Transverse colon (tissue), 4 donors: Measurements from ENCODE around the gene PLD3. TPM values are rescaled to one million over a fixed set of nuclear protein-coding genes. Genes with fewer than 3 reads are reported as not detected.

Experiments
- DNase-seq: peaks from one replicate; pipeline ENCODE4 v3.0.0-alpha.2; 2019
- H3K27ac ChIP-seq, 4 donors: fragments of 200-600 bp; sonication (generic); 2 replicates each; pipeline ENCODE4 v1.5.1; 2016 to 2018; ENCODE audit warnings: inconsistent platforms in 4 of 4
- H3K27me3 ChIP-seq: fragments of 200-600 bp; sonication (generic); 2 replicates; pipeline ENCODE4 v1.5.1; 2017; ENCODE audit warnings: inconsistent platforms
- H3K36me3 ChIP-seq, 4 donors: fragments of 200-600 bp; sonication (generic); 2 replicates each; pipeline ENCODE4 v1.5.1; 2017 to 2019; ENCODE audit warnings: inconsistent platforms in 4 of 4
- H3K4me1 ChIP-seq, 4 donors: fragments of 200-600 bp; sonication (generic); 2 replicates each; pipeline ENCODE4 v1.5.1; 2017 to 2020; ENCODE audit warnings: inconsistent platforms in 4 of 4
- H3K4me3 ChIP-seq, 4 donors: fragments of 200-600 bp; sonication (generic); 1 replicate in 1 of 4; 2 replicates in 3 of 4; pipeline versions ENCODE4 v1.5.1 to v1.6.1; 2017 to 2019; ENCODE audit warnings: inconsistent platforms in 4 of 4
- H3K9me3 ChIP-seq, 2 donors: fragments of 200-600 bp; sonication (generic); 2 replicates each; pipeline ENCODE4 v1.5.1; 2017 to 2019; ENCODE audit warnings: inconsistent platforms in 2 of 2
- CTCF ChIP-seq, 5 experiments: fragments of 200-600 bp in 3 of 5; fragments of 450-650 bp in 2 of 5; sonication (generic) in 3 of 5; IDR thresholded peaks; 1 replicate in 2 of 5; 2 replicates in 3 of 5; pipeline ENCODE4 v1.5.1; 2016 to 2017; ENCODE audit warnings: antibody characterized with exemption in 5 of 5, inconsistent platforms in 3 of 5, mild to moderate bottlenecking in 2 of 5, moderate library complexity in 1 of 5
- EP300 ChIP-seq: sonication (generic); formaldehyde crosslinking; IDR thresholded peaks from one replicate; pipeline ENCODE4 v1.6.1; 2017; ENCODE audit warnings: antibody characterized with exemption, low read depth
- POLR2A ChIP-seq: fragments of 450-650 bp; IDR thresholded peaks from one replicate; pipeline ENCODE4 v1.6.1; 2016; ENCODE audit warnings: antibody characterized with exemption, mild to moderate bottlenecking, moderate library complexity
- POLR2AphosphoS5 ChIP-seq, 3 donors: sonication (generic); formaldehyde crosslinking; IDR thresholded peaks; one replicate each; pipeline ENCODE4 v1.6.1; 2016; ENCODE audit warnings: antibody characterized with exemption in 3 of 3
- WGBS, 2 donors: methylation state at CpG; one replicate each; pipeline ENCODE4 v1.1.5; 2018; ENCODE audit warnings: low coverage in 1 of 2; 5-methylcytosine and 5-hydroxymethylcytosine counted together
- in situ Hi-C, 4 donors: fragments of 200-750 bp; cut with MboI; loops; one replicate each; pipeline versions ENCODE4 v1.15.0 to v1.15.1; 2017; ENCODE audit warnings: low sequenced_read_pairs in 3 of 4, low pct_ligation_motif_present in 1 of 4, low pct_unique_long_range_greater_than_20kb in 1 of 4
- intact Hi-C: fragments of 100-400 bp; cut with DNase I; formaldehyde crosslinking; loops from one replicate; pipeline ENCODE4 v1.15.1; 2023; ENCODE audit warnings: low total_unique reads
- total RNA-seq, 4 donors: library from RNA; depleted of rRNA; stranded (reverse); fragments of >200 nt; gene quantifications; one replicate each; pipeline ENCODE4 v1.1.0, GENCODE V29; 2016

The PLD3 gene
- total RNA-seq, 4 donors from 2014 or later, result 91.6 to 322 (median 179) TPM

DNA sequence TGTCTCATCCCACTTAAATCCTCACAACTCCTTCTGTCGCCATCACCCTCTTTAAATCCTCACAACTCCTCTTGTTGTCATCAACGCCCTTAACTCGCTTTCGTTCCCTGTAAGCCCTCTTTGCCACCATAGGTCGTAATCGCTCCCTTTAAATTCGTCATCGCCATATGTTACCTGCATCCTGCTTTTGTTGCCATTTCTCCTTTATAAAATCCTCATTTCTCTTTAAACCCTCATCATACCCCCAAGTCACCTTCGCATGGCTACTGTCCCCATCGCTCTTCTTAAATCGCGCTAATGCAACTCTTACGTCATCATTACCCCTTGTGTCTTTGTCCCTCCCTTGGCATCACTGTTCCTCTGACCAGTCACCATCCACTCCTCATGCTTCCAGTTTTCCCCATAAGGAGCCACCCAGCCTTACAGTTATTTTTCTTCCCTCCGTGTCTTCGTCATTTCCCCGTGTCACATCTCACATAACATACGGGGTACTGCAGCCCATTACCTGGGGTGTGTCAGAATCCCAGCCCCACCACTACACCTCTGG is 539 bp downstream of the PLD3 start:
- TF ChIP-seq POLR2AphosphoS5 (IDR thresholded peaks at IDR 0.05), result no peak
- no peak for TF ChIP-seq POLR2A
- no peak for TF ChIP-seq CTCF (IDR thresholded peaks at IDR 0.05)
- no peak for TF ChIP-seq EP300
- in situ Hi-C loops, result no loop called here

DNA sequence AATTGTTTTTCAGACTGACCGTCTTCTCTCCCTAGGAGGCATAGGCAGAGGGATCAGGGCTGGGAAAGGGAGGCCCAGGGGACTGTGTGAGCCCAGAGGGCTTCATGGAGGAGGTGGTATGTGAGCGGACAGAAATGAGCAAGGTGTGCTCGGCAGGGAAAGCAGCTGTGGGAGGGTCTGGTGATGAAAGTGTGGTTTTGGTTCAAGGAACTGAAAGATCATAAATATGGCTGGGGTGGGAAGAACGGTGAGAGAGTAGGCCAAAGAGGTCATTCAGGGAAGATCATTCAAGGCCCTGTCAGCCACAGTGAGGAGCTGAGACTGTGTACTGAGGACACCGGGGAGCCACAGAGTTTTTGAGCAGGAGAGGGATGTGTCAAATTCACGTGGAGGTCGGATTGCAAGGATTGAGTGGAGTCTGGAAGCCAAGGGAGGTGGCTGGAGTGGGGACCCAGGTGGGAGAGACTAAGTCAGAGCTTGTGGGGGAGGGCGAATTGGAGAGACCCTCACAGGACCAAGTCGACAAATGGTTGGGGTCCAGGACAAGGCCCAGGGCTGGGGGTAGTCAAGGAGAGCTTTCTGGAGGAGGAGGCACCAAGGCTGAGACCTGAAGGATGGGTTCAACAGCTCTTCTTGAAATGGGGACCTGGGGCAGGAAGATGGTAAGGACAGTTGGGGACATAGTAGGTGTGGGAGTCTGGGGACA is 7.6 kb downstream of the PLD3 start:
- H3K9me3 ChIP-seq, result no peaks in the 10 kb centered on the region
- no peaks in the 10 kb centered on the region for H3K36me3 ChIP-seq
- in situ Hi-C loops, result no loop called here
- 79 to 88% methylated on average over 6 to 9 of the region's 9 CpGs for WGBS, 2 donors
- H3K4me3 ChIP-seq, result no peak overlapping the region
- H3K27ac ChIP-seq, result no peak overlapping the region
- no peak for TF ChIP-seq EP300
- no peak for TF ChIP-seq POLR2A
- TF ChIP-seq POLR2AphosphoS5 (IDR thresholded peaks at IDR 0.05), result no peak
- no peak for TF ChIP-seq CTCF (IDR thresholded peaks at IDR 0.05)
- no peak for DNase-seq
- intact Hi-C loops, result no loop called here
- no peaks in the 10 kb centered on the region for H3K27me3 ChIP-seq
- peaks cover 0 to 4% (median 0%) of the 10 kb centered on the region in 4 donors for H3K4me1 ChIP-seq

More for the DNA sequence above, 539 bp downstream of the PLD3 start:
- H3K36me3 ChIP-seq, result no peaks in the 10 kb centered on the region
- H3K27ac ChIP-seq, result peak overlapping the region; percentile 81 to 88 (median 84)
- H3K4me3 ChIP-seq, result peak overlapping the region; percentile 59 to 95 (median 77)
- H3K27me3 ChIP-seq, result no peaks in the 10 kb centered on the region
- intact Hi-C loops, result no loop called here
- WGBS, 2 donors, result 10 to 22% methylated on average over 17 of the region's 17 CpGs
- H3K9me3 ChIP-seq, result no peaks in the 10 kb centered on the region
- no peak for DNase-seq
- H3K4me1 ChIP-seq, result peaks cover 11 to 22% (median 18%) of the 10 kb centered on the region in 4 donors

GRCh38 chr19:40356681-40357595 is 8.4 kb downstream of the PLD3 start:
- intact Hi-C loops (no loop called here), in situ Hi-C loops (no loop called here)
- no peaks in the 10 kb centered on the region for H3K27me3 ChIP-seq
- no peak overlapping the region for H3K27ac ChIP-seq
- whole genome bisulfite sequencing, 2 donors, result 90 to 93% methylated on average over 5 to 6 of the region's 6 CpGs
- H3K9me3 ChIP-seq, result no peaks in the 10 kb centered on the region
- no peak for DNase-seq
- TF ChIP-seq POLR2AphosphoS5 (IDR thresholded peaks at IDR 0.05) (no peak), POLR2A (no peak), EP300 (no peak), CTCF (IDR thresholded peaks at IDR 0.05) (no peak)
- H3K36me3 ChIP-seq, result no peaks in the 10 kb centered on the region
- peaks cover 0 to 4% (median 0%) of the 10 kb centered on the region in 4 donors for H3K4me1 ChIP-seq
- H3K4me3 ChIP-seq, result no peak overlapping the region

DNA sequence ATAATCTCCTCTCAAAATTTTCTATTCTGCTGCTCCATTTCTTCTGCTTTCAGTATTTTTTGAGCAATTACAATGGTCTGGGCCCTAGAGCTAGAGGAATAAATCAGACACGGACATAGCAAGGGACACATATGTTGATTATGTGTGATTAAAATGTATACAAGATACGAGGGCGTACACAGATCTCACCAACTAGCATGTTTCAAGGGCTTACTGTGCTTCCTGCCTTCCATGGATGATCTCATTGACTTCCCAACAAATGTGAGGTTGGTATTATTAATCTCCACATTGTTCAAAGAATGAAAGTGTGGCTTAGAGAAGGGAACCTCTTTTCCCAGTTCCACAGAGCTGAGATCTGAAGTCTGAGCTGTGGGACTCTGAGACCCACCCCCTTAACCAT is 9.1 kb downstream of the PLD3 start:
- Histone ChIP-seq H3K36me3 (no peaks in the 10 kb centered on the region), H3K4me1 (peaks cover 0 to 4% (median 0%) of the 10 kb centered on the region in 4 donors), H3K27ac (no peak overlapping the region), H3K27me3 (no peaks in the 10 kb centered on the region), H3K4me3 (no peak overlapping the region), H3K9me3 (no peaks in the 10 kb centered on the region)
- WGBS, 2 donors, result 67 to 85% methylated on average over 1 to 3 of the region's 3 CpGs
- no peak for DNase-seq
- intact Hi-C loops, result no loop called here
- no peak for TF ChIP-seq POLR2AphosphoS5 (IDR thresholded peaks at IDR 0.05)
- no peak for TF ChIP-seq EP300
- no peak for TF ChIP-seq POLR2A
- TF ChIP-seq CTCF (IDR thresholded peaks at IDR 0.05), result no peak
- in situ Hi-C loops, result no loop called here
